ENCODE measurements around the gene ITIH5.
A peak's percentile ranks its signal among the peaks of the same experiment; 100 is the strongest.

The ITIH5 gene

GRCh38 chr10:7580520-7580919, 86.2 kb downstream of the ITIH5 start:
- DNase-seq = no peak

GRCh38 chr10:7579681-7580080, 87.1 kb downstream of the ITIH5 start:
- no peak for DNase-seq

GRCh38 chr10:7577579-7577978, 89.2 kb downstream of the ITIH5 start:
- no peak for DNase-seq

- no peak for DNase-seq
Observed at GRCh38 chr10:7577176-7577575, 89.6 kb downstream of the ITIH5 start.

GRCh38 chr10:7576340-7576739, 90.4 kb downstream of the ITIH5 start:
- no peak for DNase-seq

GRCh38 chr10:7572391-7572790, 94.4 kb downstream of the ITIH5 start:
- DNase-seq = peak; percentile 71

GRCh38 chr10:7571981-7572380, 94.8 kb downstream of the ITIH5 start:
- DNase-seq = peak; percentile 90

GRCh38 chr10:7567911-7568620, 98.7 kb downstream of the ITIH5 start:
- no peak for DNase-seq

GRCh38 chr10:7566891-7567290, 99.9 kb downstream of the ITIH5 start:
- DNase-seq = no peak

- DNase-seq = no peak
Observed at GRCh38 chr10:7565871-7566270, 100.9 kb downstream of the ITIH5 start.

GRCh38 chr10:7563770-7564169, 103.0 kb downstream of the ITIH5 start:
- DNase-seq = peak; percentile 40

GRCh38 chr10:7563368-7563767, 103.4 kb downstream of the ITIH5 start:
- DNase-seq = peak; percentile 84

- DNase-seq = peak; percentile 57
Observed at GRCh38 chr10:7561985-7562384, 104.8 kb downstream of the ITIH5 start.

- peak; percentile 93 for DNase-seq
Observed at GRCh38 chr10:7561216-7561893, 105.4 kb downstream of the ITIH5 start.

GRCh38 chr10:7560519-7560918, 106.2 kb downstream of the ITIH5 start:
- DNase-seq = no peak

- DNase-seq = no peak
Observed at GRCh38 chr10:7559386-7559785, 107.4 kb downstream of the ITIH5 start.

- no peak for DNase-seq
Observed at GRCh38 chr10:7558036-7558435, 108.7 kb downstream of the ITIH5 start.

- no peak for DNase-seq
Observed at GRCh38 chr10:7553531-7553930, 113.2 kb downstream of the ITIH5 start.

GRCh38 chr10:7551950-7552716, 114.6 kb downstream of the ITIH5 start:
- DNase-seq = peak; percentile 77

- no peak for DNase-seq
Observed at GRCh38 chr10:7551289-7551688, 115.5 kb downstream of the ITIH5 start.

- no peak for DNase-seq
Observed at GRCh38 chr10:7550013-7550412, 116.8 kb downstream of the ITIH5 start.

- peak; percentile 68 for DNase-seq
Observed at GRCh38 chr10:7547829-7548228, 118.9 kb downstream of the ITIH5 start.

GRCh38 chr10:7547206-7547605, 119.6 kb downstream of the ITIH5 start:
- peak; percentile 79 for DNase-seq
